ENCODE measurements around the gene BCHE. TPM values are rescaled to one million over a fixed set of nuclear protein-coding genes. Genes with fewer than 3 reads are reported as not detected.

Gene BCHE
- 0.65 and 0.92 TPM in 2 replicates for total RNA-seq

GRCh38 chr3:165837058-165837525 lies at the start of gene BCHE:
Gene BCHE, minus strand, starts transcription at chr3:165837423. Its CDS starts 6,390 bp downstream, at chr3:165831033.

